Measurements from ENCODE around the gene LDLRAD4.

The LDLRAD4 gene

DNA sequence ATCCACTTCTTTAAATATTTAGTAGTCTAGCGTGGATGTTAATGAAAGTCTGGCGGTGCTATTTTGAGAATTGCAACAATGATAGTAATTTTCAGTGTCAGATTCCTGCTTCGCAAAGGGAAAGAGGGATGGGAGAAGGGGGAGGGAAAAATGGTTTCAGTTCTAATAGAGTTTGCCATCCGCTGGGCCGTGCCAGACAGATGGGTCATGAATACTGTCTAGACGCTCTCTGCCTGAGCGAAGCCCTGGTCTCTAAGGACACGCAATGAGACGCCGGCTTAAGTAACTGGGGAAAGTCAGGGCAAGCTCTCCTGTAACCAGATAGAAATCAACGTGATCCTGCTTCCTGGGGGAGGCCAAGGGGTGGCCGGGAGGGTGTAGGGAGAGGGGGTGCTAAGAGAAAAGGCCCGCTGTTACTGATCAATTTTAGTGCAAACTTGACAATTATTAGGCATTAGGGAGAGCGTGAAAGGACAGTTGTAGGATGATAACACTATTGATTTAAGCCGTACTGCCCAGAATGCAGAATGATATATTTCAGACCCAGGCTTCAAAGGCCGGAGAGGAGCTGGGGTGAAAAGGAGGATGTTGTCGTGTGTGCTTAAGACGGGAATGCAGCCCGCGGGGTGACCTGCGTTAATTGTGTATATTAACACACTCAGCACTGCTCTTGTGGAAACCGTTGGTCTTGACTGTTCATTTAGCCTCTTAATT, 229.2 kb downstream of the LDLRAD4 start:
- DNase-seq (ENCODE audit: low read depth): no peak

DNA sequence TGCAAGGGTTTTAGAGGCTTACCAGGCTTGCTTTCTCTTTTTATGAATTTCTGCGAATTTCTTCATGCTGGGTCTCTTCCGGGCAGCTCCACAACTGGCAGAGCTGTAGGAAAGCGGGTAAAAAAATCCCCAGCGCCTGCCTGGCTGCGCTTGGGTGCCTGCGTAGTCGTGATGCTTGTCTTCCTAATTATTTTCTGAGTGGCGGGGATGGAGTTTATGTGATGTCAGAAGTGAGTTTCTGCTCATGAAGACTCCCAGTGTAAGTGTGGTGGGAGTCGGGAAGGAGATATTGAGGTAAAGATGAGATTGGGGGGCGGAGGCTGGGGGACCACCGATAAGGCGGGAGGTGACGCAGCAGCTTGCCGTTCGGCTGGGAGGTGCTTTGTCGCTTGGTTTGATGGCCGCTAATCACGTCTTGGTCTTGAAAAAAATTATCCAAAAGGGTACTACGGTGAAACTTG, 229.8 kb downstream of the LDLRAD4 start:
- no peak for DNase-seq (ENCODE audit: low read depth)

DNA sequence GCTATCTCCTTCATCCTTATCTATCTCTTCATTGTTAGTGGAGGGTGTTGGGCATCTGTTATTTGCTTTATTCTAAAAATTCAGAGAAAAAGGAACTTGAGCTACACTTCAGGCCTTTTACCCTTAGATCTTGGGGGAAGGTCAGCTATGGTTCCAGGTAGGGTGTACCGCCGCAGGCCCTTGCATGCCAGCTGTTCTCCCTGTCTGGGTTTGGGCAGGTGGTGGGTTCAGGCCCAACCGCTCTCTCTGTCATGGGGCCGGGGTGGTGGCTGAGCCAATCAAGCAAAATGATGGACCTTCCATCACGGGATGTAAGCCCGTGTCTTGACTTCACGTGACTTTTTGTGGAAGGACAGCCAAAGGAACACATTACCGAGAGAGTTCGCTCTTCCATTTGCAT, 231.1 kb downstream of the LDLRAD4 start:
- no peak for DNase-seq (ENCODE audit: low read depth)

DNA sequence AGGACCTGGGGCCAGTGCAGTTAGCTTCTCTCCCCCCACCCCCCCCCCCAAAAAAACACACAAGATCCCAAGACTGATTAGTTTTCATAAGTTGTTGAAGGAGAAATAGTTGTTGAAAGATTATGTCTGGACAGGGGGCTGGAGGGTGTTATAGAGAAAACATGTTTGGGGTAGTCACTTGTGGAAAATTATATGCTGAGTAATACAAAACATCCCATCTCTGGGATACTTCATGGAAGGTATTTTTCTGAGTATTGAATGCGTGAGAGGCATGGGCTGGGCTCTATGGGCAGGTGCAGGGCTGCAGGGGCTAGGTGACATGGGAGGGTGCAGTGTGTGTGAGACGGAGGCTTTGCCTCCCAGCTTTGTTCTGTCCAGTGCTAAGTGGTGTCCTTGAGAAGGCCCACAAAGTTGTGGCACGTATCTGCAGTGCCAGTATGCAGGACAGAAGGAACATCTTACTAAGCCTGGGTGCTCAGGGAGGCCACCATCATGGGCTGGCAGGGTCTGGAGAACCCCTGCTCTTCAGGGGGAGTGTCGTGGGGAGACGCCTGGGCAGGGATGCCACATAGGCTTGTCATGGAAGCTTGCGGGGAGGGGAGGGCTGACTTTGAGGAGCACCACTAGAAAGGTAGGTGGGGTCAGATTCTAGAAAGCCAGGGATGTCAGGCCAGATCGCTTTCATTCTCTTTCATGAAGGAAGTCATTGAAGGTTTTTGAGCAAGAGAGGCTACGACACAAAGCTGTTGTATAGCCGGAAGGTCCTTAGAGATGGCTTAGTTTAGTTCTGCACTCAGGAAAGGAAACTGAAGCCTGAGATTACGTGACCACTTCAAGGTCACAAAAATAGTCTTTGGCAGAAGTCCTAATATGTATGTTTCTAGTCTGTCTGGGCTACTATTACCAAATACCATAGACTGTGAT, 232.0 kb downstream of the LDLRAD4 start:
- DNase-seq (ENCODE audit: low read depth): no peak

DNA sequence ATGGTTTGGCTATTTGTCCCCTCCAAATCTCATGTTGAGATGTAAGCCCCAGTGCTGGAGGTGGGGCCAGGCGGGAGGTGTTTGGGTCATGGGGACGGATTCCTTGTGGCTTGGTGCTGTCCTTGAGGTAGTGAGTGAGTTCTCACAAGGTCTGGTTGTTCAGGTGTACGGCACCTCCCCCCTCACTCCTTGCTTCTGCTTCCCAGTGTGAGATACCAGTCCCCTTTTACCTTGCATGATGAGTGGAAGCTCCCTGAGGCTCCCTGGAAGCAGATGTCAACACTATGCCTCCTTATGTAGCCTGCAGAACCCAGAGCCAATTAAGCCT, 232.6 kb downstream of the LDLRAD4 start:
- no peak for DNase-seq (ENCODE audit: low read depth)

DNA sequence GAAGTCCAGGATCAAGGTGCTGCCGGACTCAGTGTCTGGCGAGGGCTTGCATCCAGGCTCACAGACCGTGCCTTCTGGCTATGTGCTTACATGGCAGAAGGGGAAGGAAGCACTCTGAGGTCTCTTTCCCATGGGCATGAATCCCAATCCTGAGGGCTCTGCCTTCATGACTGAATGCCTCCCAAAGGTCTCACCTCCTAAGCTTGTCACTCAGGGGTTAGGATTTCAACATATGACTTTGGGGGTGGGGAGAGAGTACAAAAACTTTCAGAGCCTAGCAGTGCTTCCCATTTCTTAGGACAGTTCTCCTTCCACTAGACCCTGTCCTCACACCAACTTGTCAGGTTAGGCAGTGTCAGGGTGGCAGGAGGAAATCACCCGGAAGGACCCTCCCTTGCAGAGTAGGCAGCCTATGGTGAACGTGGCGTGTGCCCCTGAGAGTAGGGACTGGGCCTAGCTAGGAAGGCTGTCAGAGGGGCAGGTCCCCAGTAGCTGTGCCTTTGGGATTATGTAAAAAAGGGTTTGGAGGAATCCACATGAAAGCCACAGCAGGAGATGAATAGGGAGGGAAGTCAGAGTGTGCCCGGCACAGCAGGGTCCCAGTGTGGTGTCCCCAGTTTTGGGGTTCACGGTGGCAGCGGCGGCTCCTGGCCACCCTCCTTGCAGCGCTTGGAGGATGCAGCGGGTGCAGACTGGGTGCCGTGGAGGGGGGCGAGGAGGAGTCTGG, 233.3 kb downstream of the LDLRAD4 start:
- DNase-seq (ENCODE audit: low read depth): no peak

DNA sequence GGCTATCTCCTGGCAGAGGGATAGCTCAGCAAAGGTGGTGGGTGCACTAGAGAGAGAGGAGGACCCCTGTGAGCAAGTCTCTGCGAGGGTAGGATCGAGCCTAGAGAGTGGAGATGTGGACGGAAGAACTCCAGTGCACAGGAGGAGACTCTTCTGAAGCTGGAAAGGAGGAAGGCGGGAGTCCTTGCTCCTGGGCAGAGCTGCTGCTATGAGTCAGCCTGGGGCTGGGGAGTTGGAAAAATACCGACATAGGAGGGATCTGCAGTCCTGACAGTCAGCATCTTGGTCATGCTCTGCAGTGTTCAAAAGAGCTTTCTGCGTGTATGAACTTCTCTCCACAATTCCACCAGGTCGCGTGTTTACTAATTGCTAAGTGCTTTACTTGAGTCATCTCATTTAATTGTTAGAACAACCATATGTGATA, 233.8 kb downstream of the LDLRAD4 start:
- DNase-seq (ENCODE audit: low read depth): no peak

DNA sequence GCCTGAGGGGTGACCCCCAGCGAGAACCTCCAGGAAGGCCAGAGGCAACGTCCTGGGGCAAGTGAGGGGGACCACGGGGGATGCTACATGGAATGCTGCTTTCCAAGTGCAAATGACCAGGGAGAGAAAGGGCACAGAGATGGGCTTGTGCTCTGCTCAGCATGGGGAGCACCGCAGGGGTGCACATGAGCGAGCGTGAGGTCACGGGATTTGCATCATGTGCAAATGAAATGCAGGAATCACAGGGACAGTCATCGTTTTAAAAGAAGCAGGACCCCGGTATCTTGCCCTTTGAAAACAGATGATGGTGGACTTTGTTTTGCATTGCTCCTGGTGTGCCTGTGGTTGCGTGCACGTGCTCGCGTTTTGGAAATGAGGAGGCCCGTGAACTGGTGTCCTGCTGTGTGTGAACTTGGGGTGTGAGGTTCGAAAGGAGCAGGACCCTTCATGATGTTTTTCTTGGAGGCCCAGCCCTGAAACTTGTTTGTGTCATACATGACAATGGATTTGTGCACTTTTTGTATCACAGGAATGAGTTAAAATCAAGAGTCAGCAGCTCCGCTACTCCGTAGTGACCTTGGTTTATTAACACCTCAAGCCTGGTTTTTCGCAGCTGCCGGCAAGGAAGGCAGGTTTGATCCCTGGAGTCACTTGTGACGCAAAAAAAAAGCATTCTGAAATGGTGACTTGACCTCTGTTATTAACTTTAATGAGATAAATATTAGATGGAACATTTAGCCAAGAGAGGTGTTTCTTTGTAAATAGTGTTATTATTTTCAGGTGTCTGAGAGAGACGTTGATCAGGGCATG, 234.5 kb downstream of the LDLRAD4 start:
- no peak for DNase-seq (ENCODE audit: low read depth)

DNA sequence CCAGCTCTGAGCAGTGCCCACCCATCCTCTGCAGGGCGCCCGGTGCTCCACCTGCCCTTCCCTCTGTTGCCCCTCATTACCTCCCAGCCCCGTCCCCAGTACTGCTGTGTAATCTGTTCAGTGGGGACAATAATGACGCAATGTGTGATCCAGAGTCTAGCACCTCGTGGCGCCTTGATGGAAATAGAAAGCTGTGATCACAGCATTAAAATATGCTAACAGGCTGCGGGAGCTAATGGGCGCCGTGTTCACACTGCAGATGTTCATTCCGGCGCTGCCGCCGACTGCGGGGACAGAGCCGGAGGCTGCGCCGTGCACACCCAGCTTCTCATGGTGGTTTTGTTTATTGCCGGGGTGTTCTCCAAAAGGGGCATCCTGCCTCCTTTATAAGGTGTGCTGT, 235.2 kb downstream of the LDLRAD4 start:
- DNase-seq (ENCODE audit: low read depth): no peak

DNA sequence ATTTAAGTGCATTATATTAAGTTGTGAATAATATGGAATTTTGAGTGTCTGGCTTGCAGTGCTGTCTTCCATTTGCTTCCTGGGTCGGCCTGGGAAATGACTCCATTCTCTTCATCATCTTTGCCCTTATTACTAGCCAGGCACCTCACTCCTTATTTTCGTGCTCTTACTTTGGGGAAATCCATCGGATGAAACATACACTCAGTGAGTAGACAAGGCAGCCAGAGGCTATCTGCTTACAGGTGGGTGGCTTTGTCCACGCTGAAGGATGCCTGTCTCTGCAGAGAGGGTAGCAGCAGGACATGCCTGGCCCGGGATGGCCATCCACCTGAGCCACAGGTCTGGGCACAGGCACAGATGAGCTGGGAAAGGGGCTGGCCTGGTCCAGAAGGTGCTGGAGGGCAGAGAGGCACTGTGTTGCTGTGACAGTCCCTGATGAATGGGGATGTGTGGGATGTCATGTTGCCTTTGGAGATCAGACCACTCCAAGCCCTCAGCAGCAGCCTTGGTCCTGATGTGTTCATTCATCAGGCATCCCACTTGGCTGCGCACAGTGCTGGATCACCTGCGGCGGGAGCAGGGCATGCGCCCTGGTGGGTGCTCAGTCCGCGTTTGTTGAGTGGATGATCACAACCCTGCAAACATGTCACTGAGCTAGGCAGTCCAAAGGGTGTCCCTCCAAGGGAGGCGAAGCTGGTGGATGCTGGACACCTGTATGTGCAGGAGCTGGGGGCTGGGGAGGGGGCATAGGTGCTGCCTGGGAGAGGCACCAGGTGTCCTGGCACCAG, 236.0 kb downstream of the LDLRAD4 start:
- no peak for DNase-seq (ENCODE audit: low read depth)

DNA sequence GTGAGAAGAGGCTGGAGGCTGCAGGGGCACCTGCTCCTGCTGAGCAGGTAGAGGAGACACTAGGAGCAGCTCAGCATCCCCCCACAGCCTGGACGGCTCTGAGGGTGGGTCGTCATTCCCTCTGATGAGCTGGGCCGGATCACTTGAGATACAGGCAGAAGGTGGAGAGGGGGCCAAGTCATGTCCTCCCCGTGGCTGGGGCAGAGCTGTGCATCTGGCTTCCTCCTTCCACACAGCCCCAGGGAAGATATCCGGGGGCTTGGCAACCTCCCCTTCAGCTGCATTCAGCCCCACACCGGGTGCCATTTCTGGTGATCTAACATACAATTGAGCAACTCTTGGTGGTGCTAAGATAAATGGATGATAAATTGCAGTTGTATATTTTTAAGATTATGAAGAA, 236.9 kb downstream of the LDLRAD4 start:
- DNase-seq (ENCODE audit: low read depth): no peak

DNA sequence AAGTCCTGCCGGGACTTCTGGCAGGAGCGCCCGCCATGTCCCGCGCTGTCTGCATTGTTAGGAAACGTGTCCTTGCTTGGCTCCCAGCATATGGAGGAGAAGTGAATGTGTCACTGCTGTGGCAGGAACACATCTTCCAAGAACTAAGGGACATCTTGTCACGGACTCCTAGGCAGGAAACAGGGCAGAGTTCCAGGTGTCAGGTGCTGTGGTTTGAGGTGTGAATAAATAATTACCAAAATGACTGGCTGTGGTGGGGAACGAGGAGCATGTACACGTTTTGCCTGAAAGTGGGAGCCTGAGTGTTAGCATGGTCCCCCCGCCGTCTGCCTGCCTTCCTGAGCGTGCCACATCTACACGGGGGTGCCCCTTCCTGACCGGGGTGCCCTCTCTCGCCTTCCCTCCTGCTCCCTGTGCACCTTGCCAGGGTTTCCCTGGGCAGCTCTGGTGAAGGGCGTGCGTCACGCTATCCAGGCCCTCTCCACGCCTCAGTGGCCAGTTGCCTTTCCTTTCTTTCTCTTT, 237.5 kb downstream of the LDLRAD4 start:
- peak; percentile 21 for DNase-seq (ENCODE audit: low read depth)

DNA sequence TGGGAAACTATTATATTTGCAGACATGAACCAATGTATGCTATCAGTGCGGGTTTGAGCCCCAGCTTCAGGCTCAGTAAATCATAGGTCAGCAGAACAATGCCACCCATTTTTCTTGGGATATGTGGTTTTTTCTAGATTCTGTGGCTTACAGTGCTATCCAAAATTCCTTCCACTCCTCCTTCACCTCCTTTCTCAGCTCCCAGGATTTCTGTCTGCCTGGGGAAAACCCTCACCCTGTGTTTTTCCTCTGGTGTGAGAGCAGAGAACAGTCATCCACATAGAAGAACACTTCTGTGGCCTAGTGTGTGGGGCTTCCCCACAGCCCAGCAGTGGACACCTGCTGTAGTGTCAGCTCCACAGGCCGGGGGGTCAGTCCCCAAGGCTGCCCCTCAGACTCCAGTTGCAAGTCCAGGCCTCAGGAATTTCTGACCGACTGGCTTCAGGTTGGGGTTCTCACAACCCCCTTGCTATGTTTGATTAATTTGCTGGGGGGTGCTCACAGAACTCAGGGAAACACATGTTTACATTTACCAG, 238.2 kb downstream of the LDLRAD4 start:
- no peak for DNase-seq (ENCODE audit: low read depth)

DNA sequence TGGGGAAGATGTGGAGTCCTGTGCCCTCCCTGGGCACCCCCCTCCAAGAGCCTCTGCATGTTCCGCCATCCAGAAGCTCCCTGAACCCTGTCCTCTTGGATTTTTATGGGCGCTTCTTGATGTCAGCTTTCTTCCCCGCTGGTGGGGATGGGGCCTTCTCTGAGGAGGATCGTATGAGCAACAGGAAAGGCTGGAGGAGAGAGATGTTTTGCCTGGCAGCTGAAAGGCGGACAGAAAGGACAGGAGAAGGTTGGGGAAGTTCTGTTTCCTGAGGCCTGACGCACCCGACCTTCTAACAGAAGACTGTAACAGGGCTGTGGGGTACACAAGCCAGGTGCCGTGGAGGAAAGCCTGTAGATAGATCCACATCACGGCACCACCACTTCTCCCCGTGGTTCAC, 238.8 kb downstream of the LDLRAD4 start:
- no peak for DNase-seq (ENCODE audit: low read depth)

DNA sequence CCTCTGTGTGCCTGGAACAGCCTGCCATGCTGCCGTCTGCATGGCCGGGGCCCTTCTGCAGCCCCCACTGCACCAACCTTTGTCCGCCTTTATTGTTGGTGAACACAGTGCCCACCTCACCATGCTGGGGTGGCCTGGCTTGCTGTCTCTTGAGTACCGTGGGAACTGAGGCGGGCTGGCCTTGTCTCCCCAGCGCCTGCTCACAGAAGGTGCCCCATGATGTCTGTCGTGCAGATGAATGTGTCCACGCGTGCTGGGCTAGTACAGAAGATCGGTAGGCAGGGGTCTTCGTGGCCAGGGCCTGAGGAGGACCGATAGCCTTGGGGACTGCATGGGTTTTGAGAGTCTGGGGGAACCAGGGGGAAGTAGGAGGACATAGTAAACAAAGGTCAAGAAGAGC, 242.4 kb downstream of the LDLRAD4 start:
- DNase-seq (ENCODE audit: low read depth): no peak

DNA sequence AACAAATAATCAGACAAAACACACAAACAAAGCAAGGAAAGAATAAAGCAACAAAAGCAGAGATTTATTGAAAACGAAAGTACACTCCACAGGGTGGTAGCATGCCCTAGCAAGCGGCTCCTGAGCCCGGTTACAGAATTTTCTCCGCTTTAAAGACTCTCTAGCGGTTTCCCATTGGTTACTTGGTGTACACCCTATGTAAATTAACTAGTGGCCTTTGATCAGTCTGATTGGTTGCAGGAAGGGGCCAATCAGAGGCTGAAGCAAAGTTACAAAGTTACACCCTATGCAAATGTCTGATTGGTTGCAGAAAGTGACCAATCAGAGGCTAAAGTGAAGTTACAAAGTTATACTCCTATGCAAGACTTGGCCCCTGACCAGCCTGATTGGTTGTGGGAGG, 242.9 kb downstream of the LDLRAD4 start:
- DNase-seq (ENCODE audit: low read depth): no peak

DNA sequence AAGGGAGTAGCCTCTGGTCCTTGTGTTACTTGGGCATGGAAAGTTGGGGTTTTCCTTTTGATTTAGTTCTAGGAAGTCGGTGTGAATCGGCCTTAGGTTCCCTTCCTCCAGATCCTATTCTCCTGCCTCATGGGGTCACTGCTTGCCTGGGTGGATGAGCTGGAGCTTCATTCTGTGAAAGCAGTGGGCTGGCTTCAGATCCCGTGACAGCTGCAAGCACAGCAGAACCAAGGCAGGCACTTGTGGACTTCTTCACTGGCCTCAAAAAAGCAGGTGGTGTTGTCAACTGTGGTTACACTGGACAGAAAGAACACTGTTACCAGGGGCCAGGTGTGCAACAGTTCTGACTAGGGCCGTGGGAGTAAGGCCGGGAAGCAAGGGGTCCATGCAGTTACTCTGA, 243.4 kb downstream of the LDLRAD4 start:
- DNase-seq (ENCODE audit: low read depth): no peak

DNA sequence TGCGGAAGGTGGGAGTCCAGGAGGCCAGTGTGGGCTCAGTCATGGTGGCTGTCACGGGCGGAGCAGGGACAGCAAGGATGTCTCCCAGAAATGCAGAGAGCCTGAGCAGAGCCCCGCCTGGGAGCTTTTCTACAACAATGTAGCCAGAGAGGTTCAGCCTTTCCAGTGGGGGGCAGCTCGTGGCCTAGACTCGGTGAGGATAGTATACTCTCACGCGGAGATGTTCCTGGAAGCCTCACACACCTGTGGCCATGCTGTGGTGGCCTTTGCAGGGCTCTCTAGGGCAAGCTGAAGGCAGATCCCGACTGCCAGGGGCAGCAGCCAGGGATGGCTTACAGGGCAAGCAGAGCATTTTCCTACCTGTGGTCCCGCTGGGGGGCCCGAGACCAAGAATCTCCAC, 244.1 kb downstream of the LDLRAD4 start:
- no peak for DNase-seq (ENCODE audit: low read depth)

DNA sequence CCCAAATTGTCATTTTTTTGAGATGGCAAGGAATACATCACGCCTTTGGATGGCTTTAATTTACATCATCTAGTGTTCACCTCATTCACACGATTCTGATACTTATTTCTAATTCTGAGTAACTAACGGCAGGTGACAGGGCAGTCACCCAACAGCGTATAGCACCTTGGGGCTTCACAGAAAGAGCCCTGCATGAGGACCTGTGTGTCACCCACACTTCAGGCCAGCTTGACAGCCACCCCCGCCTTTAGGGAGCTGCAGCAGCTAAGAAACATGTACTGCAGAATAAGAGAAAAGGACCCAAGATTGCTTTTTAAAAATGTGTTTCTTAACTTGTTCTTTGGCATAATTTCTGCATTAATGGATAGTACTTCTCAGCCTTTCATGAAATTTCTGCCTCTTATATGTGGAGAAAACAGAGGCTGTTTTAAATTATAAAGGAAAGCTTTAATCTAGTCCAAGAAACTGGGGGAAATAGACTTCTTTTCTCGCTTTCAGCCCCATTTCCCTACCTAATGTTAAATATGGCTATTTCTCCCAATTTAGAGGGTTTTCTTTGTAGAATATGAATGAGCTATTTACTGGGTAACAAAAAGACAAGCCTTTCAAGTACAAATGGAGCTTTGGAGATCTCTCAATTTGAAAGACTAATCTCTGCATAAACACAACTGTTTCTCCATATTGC, 245.1 kb downstream of the LDLRAD4 start:
- no peak for DNase-seq (ENCODE audit: low read depth)

Data from activated T-helper 1 cell treated with Interleukin-2 at 50 U/mL for 16 hours (primary cell).